Upper lobe of left lung (tissue), 4 donors: ENCODE results near the gene DCDC2C.

ENCODE experiments used
- EP300 ChIP-seq, 4 donors: sonication (generic); formaldehyde crosslinking; IDR thresholded peaks; one replicate each; pipeline ENCODE4 v1.5.1; 2017; ENCODE audit warnings: antibody characterized with exemption in 4 of 4, control low read depth in 2 of 4
- POLR2A ChIP-seq, 4 donors: fragments of 450-650 bp; IDR thresholded peaks; one replicate each; pipeline ENCODE4 v1.5.1; 2016 to 2017; ENCODE audit warnings: antibody characterized with exemption in 4 of 4, mild to moderate bottlenecking in 2 of 4
- POLR2AphosphoS5 ChIP-seq, 2 donors: sonication (generic); formaldehyde crosslinking; IDR thresholded peaks; one replicate each; pipeline ENCODE4 v1.5.1; 2017; ENCODE audit warnings: antibody characterized with exemption in 2 of 2
- TF ChIP-seq, protein P1 (sequence below), 6 experiments: fragments of 450-650 bp in 4 of 6; fragments of 200-600 bp in 2 of 6; sonication (generic) in 2 of 6; IDR thresholded peaks; one replicate each; pipeline ENCODE4 v1.5.1; 2016 to 2019; ENCODE audit warnings: antibody characterized with exemption in 6 of 6

DNA sequence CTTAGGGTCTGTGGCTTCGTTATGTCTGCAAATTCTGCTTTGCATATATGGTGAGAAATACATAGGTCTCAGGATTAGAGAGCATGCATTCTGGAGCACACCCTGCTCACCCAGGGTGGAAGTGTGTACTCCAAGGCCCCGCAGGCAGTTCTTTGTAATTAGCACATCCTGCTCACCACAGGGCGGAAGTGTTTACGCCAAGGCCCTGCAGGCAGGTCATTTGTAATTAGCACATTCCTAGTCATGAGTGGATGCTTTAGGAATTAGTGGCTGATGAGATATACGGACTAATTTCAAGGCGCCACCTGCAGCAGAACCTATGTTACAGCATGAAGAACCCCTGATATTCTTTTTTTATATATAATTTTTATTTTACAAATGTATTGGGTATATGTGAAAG is 41.1 kb upstream of the DCDC2C start:
- TF ChIP-seq, protein P1, sequence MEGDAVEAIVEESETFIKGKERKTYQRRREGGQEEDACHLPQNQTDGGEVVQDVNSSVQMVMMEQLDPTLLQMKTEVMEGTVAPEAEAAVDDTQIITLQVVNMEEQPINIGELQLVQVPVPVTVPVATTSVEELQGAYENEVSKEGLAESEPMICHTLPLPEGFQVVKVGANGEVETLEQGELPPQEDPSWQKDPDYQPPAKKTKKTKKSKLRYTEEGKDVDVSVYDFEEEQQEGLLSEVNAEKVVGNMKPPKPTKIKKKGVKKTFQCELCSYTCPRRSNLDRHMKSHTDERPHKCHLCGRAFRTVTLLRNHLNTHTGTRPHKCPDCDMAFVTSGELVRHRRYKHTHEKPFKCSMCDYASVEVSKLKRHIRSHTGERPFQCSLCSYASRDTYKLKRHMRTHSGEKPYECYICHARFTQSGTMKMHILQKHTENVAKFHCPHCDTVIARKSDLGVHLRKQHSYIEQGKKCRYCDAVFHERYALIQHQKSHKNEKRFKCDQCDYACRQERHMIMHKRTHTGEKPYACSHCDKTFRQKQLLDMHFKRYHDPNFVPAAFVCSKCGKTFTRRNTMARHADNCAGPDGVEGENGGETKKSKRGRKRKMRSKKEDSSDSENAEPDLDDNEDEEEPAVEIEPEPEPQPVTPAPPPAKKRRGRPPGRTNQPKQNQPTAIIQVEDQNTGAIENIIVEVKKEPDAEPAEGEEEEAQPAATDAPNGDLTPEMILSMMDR (IDR thresholded peaks at IDR 0.05), result no peak
- TF ChIP-seq POLR2A (IDR thresholded peaks at IDR 0.05) (no peak), EP300 (IDR thresholded peaks at IDR 0.05) (no peak), POLR2AphosphoS5 (IDR thresholded peaks at IDR 0.05) (no peak)
